IPS DF 4.7 (cell line): Measurements from ENCODE around the gene SCAMP1.
"Not testable (repeated sequence)": the region's sequence is repeated elsewhere in the genome, so short reads cannot be mapped to it uniquely, and the experiment has no call there.

Experiments used
- DNase-seq: peaks from one replicate; pipeline ENCODE4 v3.0.0-alpha.2; 2013; ENCODE audit warnings: low spot score; ENCODE audit errors: extremely low read depth

Gene SCAMP1

GRCh38 chr5:78420548-78420947, 60.1 kb downstream of the SCAMP1 start:
- DNase-seq = no peak

- no peak for DNase-seq
Measured at GRCh38 chr5:78424665-78425064, 64.2 kb downstream of the SCAMP1 start.

GRCh38 chr5:78429332-78429980, 69.0 kb downstream of the SCAMP1 start:
- DNase-seq = no peak

GRCh38 chr5:78430866-78431265, 70.4 kb downstream of the SCAMP1 start:
- DNase-seq = no peak

GRCh38 chr5:78433972-78434371, 73.6 kb downstream of the SCAMP1 start:
- no peak for DNase-seq

- DNase-seq = no peak
Measured at GRCh38 chr5:78447775-78448424, 87.5 kb downstream of the SCAMP1 start.

- DNase-seq = no peak
Measured at GRCh38 chr5:78449103-78449502, 88.7 kb downstream of the SCAMP1 start.

- DNase-seq = not testable (repeated sequence)
Measured at GRCh38 chr5:78457507-78457906, 97.1 kb downstream of the SCAMP1 start.

- no peak for DNase-seq
Measured at GRCh38 chr5:78458843-78459242, 98.4 kb downstream of the SCAMP1 start.

- no peak for DNase-seq
Measured at GRCh38 chr5:78467140-78467539, 106.7 kb downstream of the SCAMP1 start.

- no peak for DNase-seq
Measured at GRCh38 chr5:78467752-78468357, 107.4 kb downstream of the SCAMP1 start.

- no peak for DNase-seq
Measured at GRCh38 chr5:78471896-78472295, 111.5 kb downstream of the SCAMP1 start.

- DNase-seq = no peak
Measured at GRCh38 chr5:78472469-78473106, 112.2 kb downstream of the SCAMP1 start.

- DNase-seq = no peak
Measured at GRCh38 chr5:78473751-78474150, 113.3 kb downstream of the SCAMP1 start.

- DNase-seq = no peak
Measured at GRCh38 chr5:78475370-78475769, 115.0 kb downstream of the SCAMP1 start.

- no peak for DNase-seq
Measured at GRCh38 chr5:78476795-78477194, 116.4 kb downstream of the SCAMP1 start.

- no peak for DNase-seq
Measured at GRCh38 chr5:78482948-78483347, 122.5 kb downstream of the SCAMP1 start.

- no peak for DNase-seq
Measured at GRCh38 chr5:78483809-78484521, 123.5 kb downstream of the SCAMP1 start.

GRCh38 chr5:78486218-78486617, 125.8 kb downstream of the SCAMP1 start:
- no peak for DNase-seq

- DNase-seq = no peak
Measured at GRCh38 chr5:78487846-78488245, 127.4 kb downstream of the SCAMP1 start.

- DNase-seq = no peak
Measured at GRCh38 chr5:78490709-78491485, 130.5 kb downstream of the SCAMP1 start.
